ENCODE results near the gene CHRNA4. TPM values are rescaled to one million over a fixed set of nuclear protein-coding genes. Genes with fewer than 3 reads are reported as not detected.

The CHRNA4 gene
- total and polyA plus RNA-seq, 2 of the 4 experiments (the other 2 are of a cell fraction), result not detected

GRCh38 chr20:63384336-63384735 lies 23.2 kb upstream of the CHRNA4 start:
- in situ Hi-C loops (cut with MboI; ENCODE audit: low sequenced_read_pairs), result no loop called here
- WGBS, 2 experiments (ENCODE audit: extremely low coverage in 2 of 2, insufficient read length in 1 of 2), result 64% methylated on average over 8 of the region's 18 CpGs; no CpG with 5 or more reads in 1 of the 2 experiments

More at GRCh38 chr20:63384336-63384735, 23.2 kb upstream of the CHRNA4 start:
- no peak overlapping the region for H2AFZ ChIP-seq (replicated peaks; ENCODE audit: low read length, poor library complexity)
- peaks cover 10% of the 10 kb centered on the region for H3K9me3 ChIP-seq (ENCODE audit: control insufficient read depth, insufficient read depth, low read length)
- no peak overlapping the region for H3K27ac ChIP-seq (ENCODE audit: insufficient read depth, low read length)
- H3K4me3 ChIP-seq (ENCODE audit: insufficient read depth, low read depth, low read length), result no peak overlapping the region
- no peak overlapping the region for H3K18ac ChIP-seq (ENCODE audit: low read depth, low read length)
- TF ChIP-seq, protein P1, sequence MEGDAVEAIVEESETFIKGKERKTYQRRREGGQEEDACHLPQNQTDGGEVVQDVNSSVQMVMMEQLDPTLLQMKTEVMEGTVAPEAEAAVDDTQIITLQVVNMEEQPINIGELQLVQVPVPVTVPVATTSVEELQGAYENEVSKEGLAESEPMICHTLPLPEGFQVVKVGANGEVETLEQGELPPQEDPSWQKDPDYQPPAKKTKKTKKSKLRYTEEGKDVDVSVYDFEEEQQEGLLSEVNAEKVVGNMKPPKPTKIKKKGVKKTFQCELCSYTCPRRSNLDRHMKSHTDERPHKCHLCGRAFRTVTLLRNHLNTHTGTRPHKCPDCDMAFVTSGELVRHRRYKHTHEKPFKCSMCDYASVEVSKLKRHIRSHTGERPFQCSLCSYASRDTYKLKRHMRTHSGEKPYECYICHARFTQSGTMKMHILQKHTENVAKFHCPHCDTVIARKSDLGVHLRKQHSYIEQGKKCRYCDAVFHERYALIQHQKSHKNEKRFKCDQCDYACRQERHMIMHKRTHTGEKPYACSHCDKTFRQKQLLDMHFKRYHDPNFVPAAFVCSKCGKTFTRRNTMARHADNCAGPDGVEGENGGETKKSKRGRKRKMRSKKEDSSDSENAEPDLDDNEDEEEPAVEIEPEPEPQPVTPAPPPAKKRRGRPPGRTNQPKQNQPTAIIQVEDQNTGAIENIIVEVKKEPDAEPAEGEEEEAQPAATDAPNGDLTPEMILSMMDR (conservative IDR thresholded peaks at IDR 0.05; ENCODE audit: low read depth, low read length), result no peak
- TF ChIP-seq FOS (IDR thresholded peaks at IDR 0.05; ENCODE audit: low read depth, low read length) (no peak), MXI1 (IDR thresholded peaks at IDR 0.05; ENCODE audit: borderline replicate concordance, low read depth, low read length) (no peak), POLR2A (IDR thresholded peaks at IDR 0.05; ENCODE audit: low read depth, low read length) (no peak), BHLHE40 (IDR thresholded peaks at IDR 0.05; ENCODE audit: low read depth, low read length) (no peak), USF2 (IDR thresholded peaks at IDR 0.05; ENCODE audit: low read depth, low read length) (no peak), MAZ (IDR thresholded peaks at IDR 0.05; ENCODE audit: borderline replicate concordance, low read depth, low read length) (no peak), RAD21 (IDR thresholded peaks at IDR 0.05; ENCODE audit: low read length) (no peak), NFE2L2 (IDR thresholded peaks at IDR 0.05; ENCODE audit: low read depth, low read length) (no peak), RFX5 (IDR thresholded peaks at IDR 0.05; ENCODE audit: low read depth, low read length) (no peak), CEBPB (IDR thresholded peaks at IDR 0.05; ENCODE audit: low read depth, low read length) (no peak), ELK1 (IDR thresholded peaks at IDR 0.05; ENCODE audit: borderline replicate concordance, low read depth, low read length) (no peak), SMC3 (IDR thresholded peaks at IDR 0.05; ENCODE audit: low read depth, low read length) (no peak), CHD1 (IDR thresholded peaks at IDR 0.05; ENCODE audit: low read depth, low read length) (no peak), RCOR1 (IDR thresholded peaks at IDR 0.05; ENCODE audit: insufficient replicate concordance, low read length) (no peak), MAFK (IDR thresholded peaks at IDR 0.05; ENCODE audit: low read depth, low read length) (no peak)
- no peak overlapping the region for H3K14ac ChIP-seq (replicated peaks; ENCODE audit: low read depth, low read length)
- BruUV-seq (replicated peaks), result no TSS peak
- peaks cover 2% of the 10 kb centered on the region; the same call in 1 of the 2 replicates for H3K27me3 ChIP-seq (ENCODE audit: control insufficient read depth, insufficient read depth, low read length)
- H3K79me1 ChIP-seq (ENCODE audit: low read depth in 1 of 2, low read length in 2 of 2), result no peaks in the 10 kb centered on the region
- no peak overlapping the region for H3K4ac ChIP-seq (ENCODE audit: low read depth, low read length)
- no peak overlapping the region for H3K23ac ChIP-seq (ENCODE audit: low read depth, low read length)
- ATAC-seq (ENCODE audit: low read depth), result no peak
- CTCF ChIA-PET, result no interaction called here
- no peak overlapping the region for H3K56ac ChIP-seq (ENCODE audit: extremely low read depth, insufficient read depth, low read length)
- H2BK20ac ChIP-seq (ENCODE audit: low read depth, low read length), result no peak overlapping the region
- POLR2A ChIA-PET (ENCODE audit: unreplicated experiment), result no interaction called here
- no peak overlapping the region for H4K91ac ChIP-seq (ENCODE audit: insufficient read depth, low read depth, low read length)
- H3K9me1 ChIP-seq (ENCODE audit: insufficient read depth, low read length), result no peaks in the 10 kb centered on the region
- H4K8ac ChIP-seq (ENCODE audit: low read depth in 2 of 2, low read length in 2 of 2), result no peak overlapping the region
- dilution Hi-C loops (cut with HindIII; ENCODE audit: low sequenced_read_pairs, unreplicated experiment), result no loop called here
- H4K20me1 ChIP-seq (ENCODE audit: insufficient read depth, low read length), result no peaks in the 10 kb centered on the region
- no peak overlapping the region for H3K4me2 ChIP-seq (ENCODE audit: low read depth, low read length)
- no peak overlapping the region for H2BK5ac ChIP-seq (ENCODE audit: low read depth, low read length, poor library complexity, severe bottlenecking)
- no peak overlapping the region for H2AK9ac ChIP-seq (replicated peaks; ENCODE audit: low read depth, low read length, poor library complexity)
- no peak overlapping the region for H2BK120ac ChIP-seq (ENCODE audit: low read depth, low read length)
- H4K5ac ChIP-seq (ENCODE audit: low read depth, low read length), result no peak overlapping the region
- no peak for DNase-seq
- H2BK15ac ChIP-seq (ENCODE audit: low read depth, low read length), result no peak overlapping the region
- H3K9ac ChIP-seq (ENCODE audit: low read depth, low read length), result no peak overlapping the region
- no peak overlapping the region for H2AK5ac ChIP-seq (ENCODE audit: low read depth, low read length)
- intact Hi-C loops (cut with micrococcal nuclease), result loop anchor here (5.0 kb wide), 2 partner anchors 162 to 327 kb away; no protein-coding TSS in a partner anchor
- H3K4me1 ChIP-seq (ENCODE audit: control insufficient read depth, insufficient read depth, low read length), result no peaks in the 10 kb centered on the region
- H3K36me3 ChIP-seq (ENCODE audit: control insufficient read depth, insufficient read depth, low read length), result no peaks in the 10 kb centered on the region
